K562 (cell line): ENCODE data around the gene QKI. TPM values are rescaled to one million over a fixed set of nuclear protein-coding genes. Genes with fewer than 3 reads are reported as not detected.

Experiments used
- ARID4B ChIP-seq: sonication (generic); formaldehyde crosslinking; IDR thresholded peaks from 2 replicates; pipeline ENCODE4 v1.8.0; 2022; ENCODE audit warnings: mild to moderate bottlenecking, missing genetic modification reagents
- MYC ChIP-seq, 2 experiments: fragments of 250-450 bp in 1 of 2; sonication (Bioruptor Pico) in 1 of 2; IDR thresholded peaks; 2 replicates each; pipeline versions ENCODE4 v1.5.1 to v1.6.1; 2012 to 2021; ENCODE audit warnings: low read depth in 2 of 2, borderline replicate concordance in 1 of 2, improper control_type of control experiment in 1 of 2, low read length in 1 of 2, mild to moderate bottlenecking in 1 of 2, moderate library complexity in 1 of 2
- NR2C1 ChIP-seq, 2 experiments: fragments of 450-650 bp; IDR thresholded peaks; 2 replicates each; pipeline ENCODE4 v1.6.1; 2017; ENCODE audit warnings: mild to moderate bottlenecking in 2 of 2, antibody characterized with exemption in 1 of 2, inconsistent platforms in 1 of 2, missing compliant biosample characterization in 1 of 2, missing genetic modification characterization in 1 of 2
- PRPF4 ChIP-seq: fragments of 200-400 bp; formaldehyde crosslinking; IDR thresholded peaks from one replicate; pipeline ENCODE4 v1.6.1; 2017; ENCODE audit warnings: low read length, low read depth, mild to moderate bottlenecking; ENCODE audit not compliant: insufficient read depth, poor library complexity, severe bottlenecking
- RAD21 ChIP-seq, 2 experiments: fragments of 250-450 bp in 1 of 2; fragments of 450-650 bp in 1 of 2; sonication (Bioruptor Pico) in 1 of 2; formaldehyde crosslinking in 1 of 2; IDR thresholded peaks in 1 of 2; conservative IDR thresholded peaks in 1 of 2; 2 replicates each; pipeline versions ENCODE4 v1.4.0 to v1.8.0; 2020 to 2022; ENCODE audit warnings: mild to moderate bottlenecking in 2 of 2, moderate library complexity in 1 of 2
- ZKSCAN3 ChIP-seq: fragments of 250-450 bp; sonication (Bioruptor Pico); IDR thresholded peaks from 2 replicates; pipeline ENCODE4 v1.4.0; 2020
- ZNF41 ChIP-seq: fragments of 250-450 bp; sonication (Bioruptor Pico); conservative IDR thresholded peaks from 2 replicates; pipeline ENCODE4 v1.4.0; 2020; ENCODE audit warnings: mild to moderate bottlenecking
- polyA plus RNA-seq, 8 experiments: library from polyadenylated mRNA; depleted of rRNA in 4 of 8; stranded (reverse) in 5 of 8; unstranded in 3 of 8; fragments of >200 nt; fragmentation: Nextera tagmentation in 2 of 8; fragmentation: Illumina TruSeq in 1 of 8; extraction: Ambion mirVana in 2 of 8; extraction: Trizol in 1 of 8; gene quantifications; 2 replicates each; pipeline versions ENCODE4 v1.2.1 to v1.2.3, GENCODE V29; 2011 to 2014; ENCODE audit warnings: inconsistent platforms in 1 of 8, missing spikeins in 1 of 8
- total RNA-seq, 7 experiments: library from RNA; depleted of rRNA in 6 of 7; stranded (reverse); fragments of >200 nt in 6 of 7; fragmentation: Illumina TruSeq in 2 of 7; extraction: Trizol in 2 of 7; gene quantifications; 2 replicates each; pipeline versions ENCODE4 v1.2.1 to v1.2.3, GENCODE V29; 2011 to 2021; ENCODE audit warnings: low replicate concordance in 1 of 7
- TF ChIP-seq, protein P1 (sequence below): fragments of 450-650 bp; IDR thresholded peaks from 2 replicates; pipeline ENCODE4 v1.6.1; 2016; ENCODE audit warnings: mild to moderate bottlenecking, moderate library complexity

Gene QKI
- total and polyA plus RNA-seq, 9 of the 15 experiments (the other 6 are each of a cell fraction or from before 2014, with no cell fraction given) = 20.4 to 215 (median 123) TPM

GRCh38 chr6:163413345-163414116 lies 987 bp upstream of the QKI start (continued):
- TF ChIP-seq, protein P1, sequence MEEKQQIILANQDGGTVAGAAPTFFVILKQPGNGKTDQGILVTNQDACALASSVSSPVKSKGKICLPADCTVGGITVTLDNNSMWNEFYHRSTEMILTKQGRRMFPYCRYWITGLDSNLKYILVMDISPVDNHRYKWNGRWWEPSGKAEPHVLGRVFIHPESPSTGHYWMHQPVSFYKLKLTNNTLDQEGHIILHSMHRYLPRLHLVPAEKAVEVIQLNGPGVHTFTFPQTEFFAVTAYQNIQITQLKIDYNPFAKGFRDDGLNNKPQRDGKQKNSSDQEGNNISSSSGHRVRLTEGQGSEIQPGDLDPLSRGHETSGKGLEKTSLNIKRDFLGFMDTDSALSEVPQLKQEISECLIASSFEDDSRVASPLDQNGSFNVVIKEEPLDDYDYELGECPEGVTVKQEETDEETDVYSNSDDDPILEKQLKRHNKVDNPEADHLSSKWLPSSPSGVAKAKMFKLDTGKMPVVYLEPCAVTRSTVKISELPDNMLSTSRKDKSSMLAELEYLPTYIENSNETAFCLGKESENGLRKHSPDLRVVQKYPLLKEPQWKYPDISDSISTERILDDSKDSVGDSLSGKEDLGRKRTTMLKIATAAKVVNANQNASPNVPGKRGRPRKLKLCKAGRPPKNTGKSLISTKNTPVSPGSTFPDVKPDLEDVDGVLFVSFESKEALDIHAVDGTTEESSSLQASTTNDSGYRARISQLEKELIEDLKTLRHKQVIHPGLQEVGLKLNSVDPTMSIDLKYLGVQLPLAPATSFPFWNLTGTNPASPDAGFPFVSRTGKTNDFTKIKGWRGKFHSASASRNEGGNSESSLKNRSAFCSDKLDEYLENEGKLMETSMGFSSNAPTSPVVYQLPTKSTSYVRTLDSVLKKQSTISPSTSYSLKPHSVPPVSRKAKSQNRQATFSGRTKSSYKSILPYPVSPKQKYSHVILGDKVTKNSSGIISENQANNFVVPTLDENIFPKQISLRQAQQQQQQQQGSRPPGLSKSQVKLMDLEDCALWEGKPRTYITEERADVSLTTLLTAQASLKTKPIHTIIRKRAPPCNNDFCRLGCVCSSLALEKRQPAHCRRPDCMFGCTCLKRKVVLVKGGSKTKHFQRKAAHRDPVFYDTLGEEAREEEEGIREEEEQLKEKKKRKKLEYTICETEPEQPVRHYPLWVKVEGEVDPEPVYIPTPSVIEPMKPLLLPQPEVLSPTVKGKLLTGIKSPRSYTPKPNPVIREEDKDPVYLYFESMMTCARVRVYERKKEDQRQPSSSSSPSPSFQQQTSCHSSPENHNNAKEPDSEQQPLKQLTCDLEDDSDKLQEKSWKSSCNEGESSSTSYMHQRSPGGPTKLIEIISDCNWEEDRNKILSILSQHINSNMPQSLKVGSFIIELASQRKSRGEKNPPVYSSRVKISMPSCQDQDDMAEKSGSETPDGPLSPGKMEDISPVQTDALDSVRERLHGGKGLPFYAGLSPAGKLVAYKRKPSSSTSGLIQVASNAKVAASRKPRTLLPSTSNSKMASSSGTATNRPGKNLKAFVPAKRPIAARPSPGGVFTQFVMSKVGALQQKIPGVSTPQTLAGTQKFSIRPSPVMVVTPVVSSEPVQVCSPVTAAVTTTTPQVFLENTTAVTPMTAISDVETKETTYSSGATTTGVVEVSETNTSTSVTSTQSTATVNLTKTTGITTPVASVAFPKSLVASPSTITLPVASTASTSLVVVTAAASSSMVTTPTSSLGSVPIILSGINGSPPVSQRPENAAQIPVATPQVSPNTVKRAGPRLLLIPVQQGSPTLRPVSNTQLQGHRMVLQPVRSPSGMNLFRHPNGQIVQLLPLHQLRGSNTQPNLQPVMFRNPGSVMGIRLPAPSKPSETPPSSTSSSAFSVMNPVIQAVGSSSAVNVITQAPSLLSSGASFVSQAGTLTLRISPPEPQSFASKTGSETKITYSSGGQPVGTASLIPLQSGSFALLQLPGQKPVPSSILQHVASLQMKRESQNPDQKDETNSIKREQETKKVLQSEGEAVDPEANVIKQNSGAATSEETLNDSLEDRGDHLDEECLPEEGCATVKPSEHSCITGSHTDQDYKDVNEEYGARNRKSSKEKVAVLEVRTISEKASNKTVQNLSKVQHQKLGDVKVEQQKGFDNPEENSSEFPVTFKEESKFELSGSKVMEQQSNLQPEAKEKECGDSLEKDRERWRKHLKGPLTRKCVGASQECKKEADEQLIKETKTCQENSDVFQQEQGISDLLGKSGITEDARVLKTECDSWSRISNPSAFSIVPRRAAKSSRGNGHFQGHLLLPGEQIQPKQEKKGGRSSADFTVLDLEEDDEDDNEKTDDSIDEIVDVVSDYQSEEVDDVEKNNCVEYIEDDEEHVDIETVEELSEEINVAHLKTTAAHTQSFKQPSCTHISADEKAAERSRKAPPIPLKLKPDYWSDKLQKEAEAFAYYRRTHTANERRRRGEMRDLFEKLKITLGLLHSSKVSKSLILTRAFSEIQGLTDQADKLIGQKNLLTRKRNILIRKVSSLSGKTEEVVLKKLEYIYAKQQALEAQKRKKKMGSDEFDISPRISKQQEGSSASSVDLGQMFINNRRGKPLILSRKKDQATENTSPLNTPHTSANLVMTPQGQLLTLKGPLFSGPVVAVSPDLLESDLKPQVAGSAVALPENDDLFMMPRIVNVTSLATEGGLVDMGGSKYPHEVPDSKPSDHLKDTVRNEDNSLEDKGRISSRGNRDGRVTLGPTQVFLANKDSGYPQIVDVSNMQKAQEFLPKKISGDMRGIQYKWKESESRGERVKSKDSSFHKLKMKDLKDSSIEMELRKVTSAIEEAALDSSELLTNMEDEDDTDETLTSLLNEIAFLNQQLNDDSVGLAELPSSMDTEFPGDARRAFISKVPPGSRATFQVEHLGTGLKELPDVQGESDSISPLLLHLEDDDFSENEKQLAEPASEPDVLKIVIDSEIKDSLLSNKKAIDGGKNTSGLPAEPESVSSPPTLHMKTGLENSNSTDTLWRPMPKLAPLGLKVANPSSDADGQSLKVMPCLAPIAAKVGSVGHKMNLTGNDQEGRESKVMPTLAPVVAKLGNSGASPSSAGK = peak; percentile 89
- peak; percentile 47 for TF ChIP-seq PRPF4
- peak; percentile 84 for TF ChIP-seq MYC (IDR thresholded peaks at IDR 0.05; ENCODE audit: low read depth, low read length)
- no peak for TF ChIP-seq MYC (CRISPR knock-in tag; IDR thresholded peaks at IDR 0.05; ENCODE audit: borderline replicate concordance, low read depth)
- 0 out of 4 replicates have a peak, but pooled peaks of 1 of the 2 experiments have one; percentile 1 for TF ChIP-seq RAD21 (CRISPR knock-in tag; conservative IDR thresholded peaks at IDR 0.05 in 1 of 2, IDR thresholded peaks at IDR 0.05 in 1 of 2)
- TF ChIP-seq ZNF41 = 0 out of 2 replicates have a peak, but pooled peaks have one; percentile 19
- TF ChIP-seq ZKSCAN3 (CRISPR knock-in tag) = no peak
- peak; percentile 51; the same call in 1 of the 2 replicates for TF ChIP-seq ARID4B (CRISPR knock-in tag)
- TF ChIP-seq NR2C1 (IDR thresholded peaks at IDR 0.05) = no peak
- no peak for TF ChIP-seq NR2C1 (tag; IDR thresholded peaks at IDR 0.05)
